SK-N-SH (cell line): ENCODE results near the gene MELTF. TPM values are rescaled to one million over a fixed set of nuclear protein-coding genes. Genes with fewer than 3 reads are reported as not detected.

Experiments
- CTCF ChIA-PET: fragments of 300-600, 350-600 bp; formaldehyde crosslinking; extraction: SDS; loops from one replicate; lab custom pipeline; 2021; lab: Yijun Ruan, JAX
- POLR2A ChIA-PET: fragments of 350-600 bp; sonication (Branson Sonifier 250); formaldehyde crosslinking; extraction: SDS; loops from one replicate; lab custom pipeline; 2020; ENCODE audit warnings: antibody characterized with exemption, inconsistent platforms; lab: Yijun Ruan, JAX
- DNase-seq: peaks from one replicate; pipeline ENCODE4 v3.0.0; 2012
- H2AFZ ChIP-seq: fragments of 200-600 bp; sonication (generic); 2 replicates; pipeline ENCODE4 v1.8.1; 2016; ENCODE audit warnings: antibody characterized with exemption, mild to moderate bottlenecking, low read depth
- H3F3A ChIP-seq: fragments of 200-600 bp; sonication (generic); replicated peaks from 2 replicates; pipeline ENCODE3; 2016; ENCODE audit warnings: antibody characterized with exemption, mild to moderate bottlenecking; ENCODE audit not compliant: insufficient read depth
- H3K27ac ChIP-seq, 2 experiments: fragments of 200-500 bp in 1 of 2; fragments of 200-600 bp in 1 of 2; sonication (Bioruptor generic) in 1 of 2; sonication (generic), shearing (Covaris generic) in 1 of 2; 2 replicates each; pipeline versions ENCODE4 v1.5.1 to v1.6.1; 2014 to 2016; ENCODE audit warnings: low read depth in 2 of 2, inconsistent platforms in 1 of 2, low read length in 1 of 2, mild to moderate bottlenecking in 1 of 2, mixed read lengths in 1 of 2
- H3K27me3 ChIP-seq: fragments of 200-600 bp; sonication (generic), shearing (Covaris generic); 2 replicates; pipeline ENCODE4 v1.6.1; 2016; ENCODE audit warnings: mixed run types; ENCODE audit not compliant: insufficient read depth
- H3K36me3 ChIP-seq, 2 experiments: fragments of 200-500 bp in 1 of 2; fragments of 200-600 bp in 1 of 2; sonication (Bioruptor generic) in 1 of 2; sonication (generic) in 1 of 2; replicated peaks in 1 of 2; 2 replicates each; pipeline versions ENCODE3 to v1.5.1; 2014 to 2016; ENCODE audit warnings: low read length in 1 of 2, mild to moderate bottlenecking in 1 of 2; ENCODE audit not compliant: insufficient read depth in 2 of 2, control insufficient read depth in 1 of 2
- H3K4me1 ChIP-seq, 2 experiments: fragments of 200-500 bp in 1 of 2; fragments of 200-600 bp in 1 of 2; sonication (Bioruptor generic) in 1 of 2; sonication (generic), shearing (Covaris generic) in 1 of 2; 2 replicates each; pipeline versions ENCODE4 v1.5.1 to v1.6.1; 2014 to 2016; ENCODE audit warnings: low read depth in 1 of 2, low read length in 1 of 2, mixed run types in 1 of 2; ENCODE audit not compliant: insufficient read depth in 2 of 2, control insufficient read depth in 1 of 2
- H3K4me2 ChIP-seq: fragments of 200-600 bp; sonication (generic), shearing (Covaris generic); 2 replicates; pipeline ENCODE4 v1.6.1; 2017; ENCODE audit warnings: mixed run types
- H3K4me3 ChIP-seq, 2 experiments: fragments of 200-500 bp in 1 of 2; fragments of 200-600 bp in 1 of 2; sonication (Bioruptor generic) in 1 of 2; sonication (generic), shearing (Covaris generic) in 1 of 2; 2 replicates each; pipeline versions ENCODE4 v1.5.1 to v1.8.1; 2014 to 2016; ENCODE audit warnings: low read depth in 2 of 2, inconsistent platforms in 1 of 2, low read length in 1 of 2, mild to moderate bottlenecking in 1 of 2, mixed read lengths in 1 of 2, moderate library complexity in 1 of 2
- H3K79me2 ChIP-seq: fragments of 200-600 bp; sonication (generic); 2 replicates; pipeline ENCODE4 v1.8.1; 2017; ENCODE audit warnings: mild to moderate bottlenecking; ENCODE audit not compliant: insufficient read depth
- H3K9ac ChIP-seq: fragments of 200-600 bp; sonication (generic); 2 replicates; pipeline ENCODE4 v1.6.1; 2017; ENCODE audit warnings: mixed run types
- H3K9me2 ChIP-seq: fragments of 200-600 bp; sonication (generic); 2 replicates; pipeline ENCODE4 v1.6.1; 2017; ENCODE audit warnings: mixed run types
- H3K9me3 ChIP-seq: fragments of 200-600 bp; sonication (generic); 2 replicates; pipeline ENCODE4 v1.6.1; 2017; ENCODE audit warnings: mixed run types, mild to moderate bottlenecking, moderate library complexity
- H4K20me1 ChIP-seq: fragments of 200-600 bp; sonication (generic); 2 replicates; pipeline ENCODE4 v1.6.1; 2017; ENCODE audit warnings: mild to moderate bottlenecking, mixed run types; ENCODE audit not compliant: insufficient read depth
- CTCF ChIP-seq: fragments of 200-600 bp; sonication (generic); IDR thresholded peaks from 2 replicates; pipeline ENCODE4 v1.6.1; 2017; ENCODE audit warnings: antibody characterized with exemption, mild to moderate bottlenecking, moderate library complexity
- EP300 ChIP-seq, 2 experiments: IDR thresholded peaks; 2 replicates each; pipeline versions ENCODE4 v1.4.0 to v1.6.1; 2012; ENCODE audit warnings: borderline replicate concordance in 1 of 2, low read depth in 1 of 2, low read length in 1 of 2
- FOXM1 ChIP-seq: IDR thresholded peaks from 2 replicates; pipeline ENCODE4 v1.4.0; 2012; ENCODE audit warnings: low read depth, mild to moderate bottlenecking
- GATA2 ChIP-seq: sonication (generic); formaldehyde crosslinking; IDR thresholded peaks from 2 replicates; pipeline ENCODE4 v1.5.0; 2020; ENCODE audit warnings: mild to moderate bottlenecking, missing genetic modification reagents
- MEF2A ChIP-seq: IDR thresholded peaks from 2 replicates; pipeline ENCODE4 v1.4.0; 2012; ENCODE audit warnings: low read depth, borderline replicate concordance
- NRF1 ChIP-seq: IDR thresholded peaks from 2 replicates; pipeline ENCODE4 v1.6.1; 2012; ENCODE audit warnings: low read depth, mild to moderate bottlenecking, low read length
- REST ChIP-seq: IDR thresholded peaks from 2 replicates; pipeline ENCODE4 v1.6.1; 2012; ENCODE audit warnings: mild to moderate bottlenecking, low read depth, low read length, moderate library complexity
- USF2 ChIP-seq: fragments of 150-350 bp; IDR thresholded peaks from 2 replicates; pipeline ENCODE4 v1.6.1; 2017; ENCODE audit warnings: antibody characterized with exemption, low read length, low read depth, borderline replicate concordance
- ZBTB33 ChIP-seq: IDR thresholded peaks from 2 replicates; pipeline ENCODE4 v1.4.0; 2012; ENCODE audit warnings: low read depth, borderline replicate concordance
- WGBS: methylation state at CpG from one replicate; pipeline ENCODE4 v1.1.6; 2017; ENCODE audit warnings: low lambda C conversion rate; 5-methylcytosine and 5-hydroxymethylcytosine counted together
- polyA plus RNA-seq, 3 experiments: library from polyadenylated mRNA; depleted of rRNA; stranded (reverse); fragments of >200 nt; gene quantifications; 2 replicates each; pipeline ENCODE4 v1.2.3, GENCODE V29; 2012

MELTF gene
- polyA plus RNA-seq, 1 of the 3 experiments (the other 2 are of a cell fraction) = 32.4 TPM

- TF ChIP-seq USF2 = no peak
- TF ChIP-seq GATA2 (CRISPR knock-in tag) = no peak
- no peak for TF ChIP-seq ZBTB33
Measured at GRCh38 chr3:197030379-197031314, 1.0 kb upstream of the MELTF start (continued).

GRCh38 chr3:197028728-197029510 lies 698 bp downstream of the MELTF start:
- 55% methylated on average over 11 of the region's 67 CpGs for WGBS
- Histone ChIP-seq H3K4me1 (peaks cover 14 to 25% of the 10 kb centered on the region in 2 experiments; a peak in 3 of 4 replicates), H3K9ac (peak overlapping the region; percentile 89), H3K4me3 (peak overlapping the region; percentile 63 to 74), H3K9me3 (no peaks in the 10 kb centered on the region), H3K79me2 (peaks cover 5% of the 10 kb centered on the region; the same call in 1 of the 2 replicates), H3K27me3 (no peaks in the 10 kb centered on the region), H3K27ac (peak overlapping the region in 1 of 2 experiments; percentile 41; a peak in 1 of 4 replicates), H2AFZ (peak overlapping the region; percentile 84; the same call in 1 of the 2 replicates), H3K36me3 (no peaks in the 10 kb centered on the region)
- peak; percentile 74 for DNase-seq
- CTCF ChIA-PET = interaction anchor here (0.6 to 7.0 kb wide), 34 partner anchors 12 to 456 kb away, joined by 3 to 81 read pairs (median 4); no protein-coding TSS in a partner anchor
- no peak for TF ChIP-seq CTCF
- no peak for TF ChIP-seq FOXM1
- TF ChIP-seq REST = no peak
- TF ChIP-seq NRF1 = no peak
- no peak for TF ChIP-seq EP300 (IDR thresholded peaks at IDR 0.05; ENCODE audit: borderline replicate concordance in 1 of 2, low read depth in 1 of 2, low read length in 1 of 2)
- TF ChIP-seq MEF2A = no peak
- TF ChIP-seq, all 33 proteins: peak for 0
- POLR2A ChIA-PET = interaction anchor here (0.9 to 1.3 kb wide), 2 partner anchors 16 to 154 kb away, joined by 4 read pairs; no protein-coding TSS in a partner anchor
- Histone ChIP-seq H3F3A (peaks cover 16% of the 10 kb centered on the region), H4K20me1 (no peaks in the 10 kb centered on the region), H3K9me2 (no peaks in the 10 kb centered on the region), H3K4me2 (peak overlapping the region; percentile 87)
